GM19023 (cell line): ENCODE data around the gene SNN.
A peak's percentile ranks its signal among the peaks of the same experiment; 100 is the strongest.

Source experiments
- ATAC-seq: cut with Tn5 transposase; IDR thresholded peaks from one replicate; pipeline ENCODE4 v1.9.1; 2021; ENCODE audit warnings: mild to moderate bottlenecking, moderate library complexity; ENCODE audit not compliant: unreplicated experiment

SNN gene

DNA sequence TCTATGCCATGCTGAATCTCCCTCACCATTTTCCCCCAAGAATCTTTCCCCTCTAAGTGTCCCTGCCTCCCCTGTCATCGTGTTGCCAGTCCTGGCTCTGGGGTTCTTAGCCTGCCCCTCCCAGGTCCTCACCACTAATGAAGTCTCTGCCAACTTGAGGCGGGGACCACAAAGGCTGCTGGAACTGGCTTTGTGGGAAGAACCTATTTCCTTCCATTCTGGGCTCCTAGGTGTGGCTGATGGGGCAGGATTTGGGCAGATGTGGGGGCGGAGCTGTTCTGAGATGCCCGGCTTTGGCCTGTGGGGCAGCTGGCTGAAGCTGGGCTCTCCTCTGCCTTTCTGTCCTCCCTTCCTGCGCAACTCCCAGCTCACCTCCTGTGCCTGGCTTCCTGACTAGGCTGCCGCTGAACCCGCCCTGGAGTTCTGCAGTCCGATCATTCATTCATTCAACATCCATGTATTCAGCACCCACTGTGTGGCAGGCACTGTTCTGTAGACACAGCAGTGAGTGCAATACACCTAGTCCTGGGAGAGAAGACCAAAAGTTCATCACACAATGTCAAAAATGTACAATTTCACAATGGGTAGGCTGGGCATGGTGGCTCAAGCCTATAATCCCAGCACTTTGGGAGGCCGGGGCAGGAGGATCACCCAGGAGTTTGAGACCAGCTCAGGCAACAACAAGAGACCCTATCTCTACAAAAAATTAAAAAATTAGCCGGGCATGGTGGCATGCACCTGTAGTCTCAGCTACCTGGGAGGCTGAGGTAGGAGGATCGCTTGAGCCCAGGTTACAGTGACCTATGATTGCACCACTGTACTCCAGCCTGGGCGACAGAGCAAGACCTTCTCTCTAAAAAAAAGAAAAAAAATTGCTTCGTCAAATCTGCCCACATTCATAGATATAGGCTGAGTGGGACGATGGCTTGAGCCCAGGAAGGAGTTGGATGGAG, 1.9 kb upstream of the SNN start:
- ATAC-seq, result no peak

DNA sequence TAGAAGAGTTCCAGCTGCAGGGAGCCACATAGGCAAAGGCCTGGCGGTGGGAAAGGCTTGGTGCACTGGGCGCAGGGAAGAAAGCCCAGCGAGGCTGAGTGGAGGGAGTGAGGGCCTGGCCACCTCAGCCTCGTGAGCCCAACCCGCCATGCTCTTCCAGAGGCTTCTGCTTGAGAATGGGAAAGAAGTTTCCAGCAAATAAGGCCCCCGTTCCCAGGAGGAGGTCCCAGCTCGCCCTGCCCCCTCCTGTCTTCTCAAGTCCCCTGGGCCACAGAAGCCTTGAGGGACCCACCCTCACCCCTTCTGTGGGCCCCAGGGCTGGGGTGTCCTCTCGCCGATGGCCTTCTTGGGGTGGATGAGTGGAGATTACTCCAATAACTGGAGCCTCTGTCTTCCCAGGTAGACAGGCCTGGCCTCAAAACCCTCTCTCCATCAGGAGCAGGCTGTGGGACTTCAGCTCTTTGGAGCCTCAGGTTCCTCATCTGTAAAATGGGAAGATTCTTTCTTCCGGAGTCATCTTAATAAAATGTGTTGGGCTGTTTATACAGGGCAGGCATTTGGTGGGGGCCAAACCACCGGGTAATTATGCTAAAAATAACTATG, 933 bp upstream of the SNN start:
- no peak for ATAC-seq

DNA sequence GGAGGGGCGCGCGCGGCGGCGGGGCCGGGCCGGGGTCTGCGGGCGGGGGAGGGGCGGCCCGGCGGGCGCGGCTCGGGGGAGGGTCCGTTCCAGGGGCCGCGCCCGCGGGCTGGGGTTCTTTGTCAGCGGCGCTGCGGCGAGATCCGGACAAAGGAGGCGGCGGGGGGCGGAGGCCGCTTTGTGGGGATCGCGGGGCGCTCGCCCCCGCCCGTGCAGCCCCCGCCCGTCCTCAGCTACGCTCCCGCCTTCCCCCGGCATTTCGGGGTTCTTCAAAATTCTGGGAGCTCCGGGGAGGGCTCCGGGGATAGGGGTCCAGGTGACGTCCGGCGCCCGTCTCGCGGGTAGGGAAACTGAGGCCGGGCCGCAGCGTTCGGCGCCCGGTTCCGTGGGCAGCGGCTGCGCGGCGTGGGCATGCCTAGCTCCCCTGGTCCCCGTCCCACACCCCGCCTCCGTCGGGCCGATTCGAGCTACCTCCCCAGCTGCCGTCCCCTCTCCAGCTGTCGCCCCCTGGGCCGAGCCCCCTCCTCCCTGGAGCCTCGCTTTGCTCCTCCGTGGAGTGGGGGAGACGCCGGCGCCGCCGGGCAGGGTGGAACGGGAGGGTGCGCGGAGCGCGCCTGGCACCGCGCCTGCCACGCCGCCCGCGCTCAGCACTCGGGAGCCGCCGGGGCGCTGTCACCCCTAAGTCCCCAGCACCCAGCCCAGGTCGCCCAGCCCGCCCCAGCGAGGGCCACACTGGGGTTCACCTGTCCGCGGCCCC, 546 bp downstream of the SNN start:
- ATAC-seq, result no peak

GRCh38 chr16:11669380-11670146, 1.3 kb downstream of the SNN start:
- no peak for ATAC-seq

DNA sequence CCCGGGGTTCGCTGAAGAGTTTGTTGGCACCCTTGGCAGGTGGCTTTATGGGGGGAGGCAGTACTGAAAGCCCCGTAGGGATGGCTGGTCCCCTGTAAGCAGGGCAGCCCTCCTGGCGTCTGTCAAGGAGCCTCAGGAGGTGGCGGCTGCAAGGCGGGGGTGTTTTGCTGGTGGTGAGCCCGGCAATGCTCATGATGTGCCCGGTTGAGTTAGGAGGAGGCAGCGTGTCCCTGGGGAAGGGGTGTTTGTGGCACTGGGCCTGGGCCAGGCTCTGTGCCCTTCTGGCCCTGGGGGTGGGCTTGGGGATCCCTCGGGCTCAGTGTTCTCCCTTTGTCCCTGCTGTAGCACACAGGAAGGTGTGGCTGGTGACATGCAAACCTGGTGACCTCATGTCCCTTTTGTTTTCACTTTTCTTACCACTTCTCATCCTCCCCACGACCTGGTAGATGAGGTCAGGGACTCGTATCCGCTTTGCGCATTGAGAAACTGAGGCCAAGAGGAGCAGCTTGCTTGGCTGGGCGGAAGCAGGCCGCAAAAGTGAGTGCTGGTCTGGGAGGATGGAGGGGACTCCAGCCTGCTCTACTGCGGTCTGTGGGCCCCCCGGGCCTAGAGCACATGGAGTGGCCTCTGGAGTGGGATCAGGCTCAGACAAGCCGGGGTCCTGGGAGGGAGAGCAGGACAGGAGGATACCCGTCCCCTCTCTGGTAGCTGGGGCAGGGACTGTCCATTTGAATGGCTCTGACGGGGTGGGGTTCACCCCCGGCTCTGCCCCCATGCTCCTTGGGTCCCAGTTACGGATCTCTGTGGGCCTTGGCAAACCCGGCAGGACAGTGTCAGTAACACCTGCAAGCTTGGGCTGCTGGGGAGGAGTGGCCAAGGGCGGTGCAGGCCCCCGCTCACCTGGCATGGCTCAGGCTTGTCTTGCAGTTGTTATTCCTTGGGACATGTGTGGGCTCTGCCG, 2.2 kb downstream of the SNN start:
- peak; percentile 40 for ATAC-seq

DNA sequence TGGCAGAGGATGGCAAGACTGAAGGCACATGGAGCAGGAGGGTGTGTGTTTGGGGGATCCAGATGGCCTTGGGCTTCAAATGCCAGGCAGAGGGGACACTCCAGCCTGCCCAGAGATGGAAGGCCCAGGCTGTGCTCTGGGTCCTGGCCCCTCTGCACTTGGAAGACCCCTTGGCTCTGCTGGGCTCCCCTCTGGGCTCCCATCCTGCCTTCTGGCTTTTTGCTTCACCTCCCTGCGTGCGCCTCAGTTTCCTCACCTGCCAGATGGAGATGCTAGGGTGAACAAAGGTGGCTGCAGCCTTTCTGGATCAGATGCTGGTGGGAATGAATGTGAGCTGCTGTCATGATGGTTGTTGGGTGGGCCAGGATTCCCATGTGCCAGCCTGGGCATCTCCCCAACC, 3.0 kb downstream of the SNN start:
- no peak for ATAC-seq

DNA sequence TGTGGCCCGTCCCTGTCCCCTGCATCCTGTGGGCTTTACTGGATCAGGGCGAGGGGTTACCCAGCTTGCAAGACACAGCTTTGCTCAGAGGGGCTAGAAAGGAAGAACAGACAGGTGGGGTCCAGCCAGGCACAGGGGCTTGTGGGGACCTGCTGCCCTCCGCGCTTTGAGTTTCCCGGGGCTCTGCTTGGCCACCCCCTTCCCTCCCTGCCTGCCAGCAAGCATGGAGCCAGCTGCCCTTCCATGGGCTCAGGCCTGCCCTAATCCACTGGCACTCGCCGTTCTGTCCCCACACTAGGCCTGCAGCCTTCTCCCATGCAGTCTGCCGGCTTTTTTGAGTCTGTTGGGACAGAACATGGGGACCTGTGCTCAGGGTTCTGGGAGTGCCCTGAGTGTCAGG, 3.4 kb downstream of the SNN start:
- ATAC-seq, result no peak

- ATAC-seq, result no peak
Observed at GRCh38 chr16:11672206-11673090, 4.2 kb downstream of the SNN start.

- ATAC-seq, result no peak
Observed at GRCh38 chr16:11673091-11674000, 5.1 kb downstream of the SNN start.

DNA sequence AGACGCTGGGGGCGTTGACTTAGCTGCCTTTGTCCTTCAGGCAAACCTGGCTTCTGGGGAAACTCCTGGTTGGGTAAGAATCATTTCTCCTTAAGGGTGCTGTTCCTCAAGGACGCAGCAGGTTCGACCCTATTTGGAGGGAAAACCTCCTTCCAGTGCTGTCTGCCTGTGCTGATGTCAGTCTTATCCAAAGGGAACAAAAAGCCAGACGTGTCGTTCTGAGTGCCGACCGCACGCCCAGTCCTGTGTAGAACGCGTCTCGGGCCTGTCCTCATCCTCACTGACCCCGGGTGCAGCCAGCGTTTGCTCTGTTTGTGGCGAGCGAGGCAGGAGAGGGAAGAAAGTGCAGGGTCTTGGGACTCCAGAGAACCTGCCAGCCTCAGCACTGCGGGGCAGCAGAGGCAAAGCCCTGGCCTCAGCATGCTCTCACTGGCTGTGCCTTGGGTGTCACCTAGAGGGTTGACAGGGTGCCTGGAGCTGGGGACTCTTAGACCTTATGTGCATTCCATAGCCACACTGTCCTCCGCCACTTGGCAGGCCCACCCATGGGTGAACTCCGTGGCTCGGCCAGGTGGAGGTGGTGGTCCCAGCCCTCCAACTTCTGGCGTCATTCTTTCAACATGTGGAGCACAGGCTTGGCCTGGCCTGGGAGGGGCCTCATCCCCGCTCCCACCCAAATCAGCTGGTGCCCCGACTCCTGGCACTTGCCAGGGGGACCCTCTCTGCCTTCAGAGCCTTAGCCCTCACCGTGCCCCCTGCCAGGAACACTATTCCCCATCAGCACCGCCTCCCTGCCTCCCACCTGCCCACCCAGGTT, 6.0 kb downstream of the SNN start:
- no peak for ATAC-seq

DNA sequence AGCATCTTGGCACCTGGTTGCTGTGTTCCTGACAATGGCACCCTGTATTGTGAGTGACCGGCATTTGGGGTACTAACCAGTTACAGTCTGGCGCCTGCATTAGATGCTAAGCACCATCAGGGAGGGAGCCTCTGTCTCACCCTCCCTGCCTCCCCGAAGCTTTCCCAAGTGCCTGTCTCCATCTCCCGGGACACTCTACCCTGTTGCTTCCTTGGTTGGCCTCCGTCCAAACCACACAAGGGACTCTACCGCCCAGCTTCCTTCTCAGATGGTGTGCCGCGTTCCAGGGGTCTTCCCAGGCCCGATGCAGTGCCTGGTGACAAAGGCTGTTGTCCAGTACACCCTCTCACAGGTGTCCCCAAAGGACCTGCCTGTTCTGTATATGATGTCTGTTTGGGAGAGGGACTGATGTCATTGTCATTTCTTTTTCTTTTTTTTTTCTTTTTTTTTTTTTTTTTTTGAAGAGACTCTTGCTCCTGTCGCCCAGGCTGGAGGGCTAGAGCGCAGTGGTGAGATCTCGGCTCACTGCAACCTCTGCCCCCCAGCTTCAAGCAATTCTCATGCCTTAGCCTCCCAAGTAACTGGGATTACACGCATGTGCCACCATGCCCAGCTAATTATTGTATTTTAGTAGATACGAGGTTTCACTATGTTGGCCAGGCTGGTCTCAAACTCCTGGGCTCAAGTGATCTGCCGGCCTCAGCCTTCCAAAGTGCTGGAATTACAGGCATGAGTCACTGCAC, 6.7 kb downstream of the SNN start:
- ATAC-seq, result no peak

DNA sequence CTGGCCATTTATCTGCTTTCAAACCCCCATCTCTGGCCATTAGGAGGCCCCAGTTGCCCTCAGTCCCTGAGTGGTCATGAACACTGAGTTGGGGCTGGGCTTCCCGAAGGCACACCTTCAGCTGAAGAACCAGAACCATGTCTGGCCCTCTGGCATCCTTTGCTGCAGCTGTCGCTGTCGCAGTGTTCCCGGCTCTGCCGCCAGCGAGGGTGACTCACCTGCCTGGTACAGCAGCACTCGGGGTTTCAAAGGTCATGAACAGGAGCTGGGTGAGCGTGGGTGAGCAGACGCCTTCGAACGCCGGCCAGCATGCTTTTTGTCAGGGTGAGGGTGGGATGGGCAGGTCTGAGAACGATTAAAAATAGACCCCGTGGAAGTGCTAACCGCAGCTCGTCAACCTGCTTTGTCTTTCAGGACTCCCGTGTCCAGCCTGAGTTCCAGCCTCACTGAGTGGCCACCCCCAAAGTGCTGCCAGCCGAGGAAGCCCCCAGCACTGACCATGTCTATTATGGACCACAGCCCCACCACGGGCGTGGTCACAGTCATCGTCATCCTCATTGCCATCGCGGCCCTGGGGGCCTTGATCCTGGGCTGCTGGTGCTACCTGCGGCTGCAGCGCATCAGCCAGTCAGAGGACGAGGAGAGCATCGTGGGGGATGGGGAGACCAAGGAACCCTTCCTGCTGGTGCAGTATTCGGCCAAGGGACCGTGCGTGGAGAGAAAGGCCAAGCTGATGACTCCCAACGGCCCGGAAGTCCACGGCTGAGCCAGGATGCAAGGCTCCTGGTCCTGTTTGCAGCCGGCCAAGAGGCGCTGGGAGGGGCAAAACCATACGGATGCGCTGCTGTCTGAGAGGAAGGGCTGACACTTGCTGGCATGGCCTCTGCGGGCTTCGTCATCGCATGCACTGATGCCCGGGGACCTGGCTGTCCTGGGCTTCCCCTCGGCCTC, 7.6 kb downstream of the SNN start:
- no peak for ATAC-seq

GRCh38 chr16:11676799-11677198, 8.5 kb downstream of the SNN start:
- no peak for ATAC-seq

- ATAC-seq, result no peak
Observed at GRCh38 chr16:11677451-11677951, 9.2 kb downstream of the SNN start.
